ENCODE measurements around the gene ZIM2.

The ZIM2 gene

GRCh38 chr19:56840451-56841192 is at the start of gene ZIM2, which contains the start of gene PEG3:
ZIM2 (minus strand) TSS chr19:56840726; CDS start chr19:56824277, 16,449 bp downstream.
PEG3 (minus strand) TSS chr19:56840726; CDS start chr19:56824655, 16,071 bp downstream.
- Histone ChIP-seq H3K27ac (ENCODE audit: extremely low read depth, low read depth, low read length) (no peak within 1 kb of the TSS), H3K4me1 (ENCODE audit: control insufficient read depth, insufficient read depth, low read length) (no peaks in the 10 kb centered on the region), H3K4me3 (ENCODE audit: low read depth, low read length) (no peak within 1 kb of the TSS), H3K9me3 (ENCODE audit: control insufficient read depth, insufficient read depth, low read depth, low read length) (no peaks in the 10 kb centered on the region), H3K36me3 (ENCODE audit: control insufficient read depth in 2 of 2, insufficient read depth in 1 of 2, low read length in 2 of 2) (no peaks in the 10 kb centered on the region)
- TF ChIP-seq ZNF830 (tag by site-specific recombination; IDR thresholded peaks at IDR 0.05; ENCODE audit: low read depth): no peak
- TF ChIP-seq KLF17 (tag by site-specific recombination; IDR thresholded peaks at IDR 0.05): no peak
- TF ChIP-seq ZNF324 (tag by site-specific recombination; IDR thresholded peaks at IDR 0.05): no peak
- no peak for TF ChIP-seq ZNF311 (tag by site-specific recombination; IDR thresholded peaks at IDR 0.05; ENCODE audit: borderline replicate concordance)
- TF ChIP-seq ZNF449 (tag by site-specific recombination; IDR thresholded peaks at IDR 0.05): no peak
- no peak for TF ChIP-seq ZNF692 (tag by site-specific recombination; IDR thresholded peaks at IDR 0.05)
- ChIA-PET POLR2A (no interaction called here), CTCF (no interaction called here)

GRCh38 chr19:56885173-56885985 is 44.9 kb upstream of the ZIM2 start:
- POLR2A ChIA-PET: no interaction called here
- Histone ChIP-seq H3K9me3 (ENCODE audit: control insufficient read depth, insufficient read depth, low read depth, low read length) (no peaks in the 10 kb centered on the region; the same call in 1 of the 2 replicates), H3K36me3 (ENCODE audit: control insufficient read depth in 2 of 2, insufficient read depth in 1 of 2, low read length in 2 of 2) (no peaks in the 10 kb centered on the region), H3K27ac (ENCODE audit: extremely low read depth, low read depth, low read length) (no peak overlapping the region), H3K4me1 (ENCODE audit: control insufficient read depth, insufficient read depth, low read length) (no peaks in the 10 kb centered on the region), H3K4me3 (ENCODE audit: low read depth, low read length) (no peak overlapping the region)
- CTCF ChIA-PET: no interaction called here
- TF ChIP-seq ZNF692 (tag by site-specific recombination; IDR thresholded peaks at IDR 0.05) (no peak), ZFP37 (tag by site-specific recombination; IDR thresholded peaks at IDR 0.05) (no peak), FEZF1 (tag by site-specific recombination; IDR thresholded peaks at IDR 0.05) (no peak), INSM2 (tag by site-specific recombination; IDR thresholded peaks at IDR 0.05) (no peak), REPIN1 (tag by site-specific recombination; IDR thresholded peaks at IDR 0.05; ENCODE audit: low read depth) (no peak), PRDM2 (tag by site-specific recombination; IDR thresholded peaks at IDR 0.05; ENCODE audit: borderline replicate concordance) (no peak), ZNF157 (tag by site-specific recombination; IDR thresholded peaks at IDR 0.05) (no peak), ZFP69B (tag by site-specific recombination; IDR thresholded peaks at IDR 0.05) (no peak), OVOL3 (tag by site-specific recombination; IDR thresholded peaks at IDR 0.05) (no peak)
